HG02610 (cell line): ENCODE results near the gene MYBPC2.

Experiments used
- ATAC-seq: cut with Tn5 transposase; IDR thresholded peaks from one replicate; pipeline ENCODE4 v1.9.1; 2021; ENCODE audit warnings: mild to moderate bottlenecking, moderate library complexity; ENCODE audit not compliant: unreplicated experiment

The MYBPC2 gene

GRCh38 chr19:50409347-50409746, 23.3 kb upstream of the MYBPC2 start:
- no peak for ATAC-seq

- no peak for ATAC-seq
Observed at GRCh38 chr19:50410109-50410508, 22.6 kb upstream of the MYBPC2 start.

GRCh38 chr19:50412419-50412818, 20.3 kb upstream of the MYBPC2 start:
- ATAC-seq, result no peak

- no peak for ATAC-seq
Observed at GRCh38 chr19:50413096-50413495, 19.6 kb upstream of the MYBPC2 start.

GRCh38 chr19:50413531-50413930, 19.2 kb upstream of the MYBPC2 start:
- no peak for ATAC-seq

GRCh38 chr19:50414864-50415660, 17.6 kb upstream of the MYBPC2 start:
- no peak for ATAC-seq

- peak; percentile 31 for ATAC-seq
Observed at GRCh38 chr19:50415661-50416033, 17.0 kb upstream of the MYBPC2 start.

GRCh38 chr19:50416034-50416977, 16.4 kb upstream of the MYBPC2 start:
- no peak for ATAC-seq

GRCh38 chr19:50417111-50418081, 15.3 kb upstream of the MYBPC2 start:
- ATAC-seq, result no peak

- no peak for ATAC-seq
Observed at GRCh38 chr19:50418176-50419021, 14.3 kb upstream of the MYBPC2 start, which contains the start of gene SPIB. Gene SPIB (plus strand): TSS chr19:50418938. CDS start chr19:50418963, 25 bp downstream.

- ATAC-seq, result no peak
Observed at GRCh38 chr19:50419022-50419579, 13.6 kb upstream of the MYBPC2 start.

- no peak for ATAC-seq
Observed at GRCh38 chr19:50419580-50420035, 13.1 kb upstream of the MYBPC2 start.

GRCh38 chr19:50420127-50420526, 12.6 kb upstream of the MYBPC2 start:
- ATAC-seq, result no peak

GRCh38 chr19:50420808-50421207, 11.9 kb upstream of the MYBPC2 start:
- ATAC-seq, result no peak

- ATAC-seq, result no peak
Observed at GRCh38 chr19:50422397-50423278, 10.1 kb upstream of the MYBPC2 start.

GRCh38 chr19:50423279-50424113, 9.2 kb upstream of the MYBPC2 start:
- ATAC-seq, result no peak

- no peak for ATAC-seq
Observed at GRCh38 chr19:50425581-50425980, 7.1 kb upstream of the MYBPC2 start.
